GM21717 (cell line): ENCODE results near the gene POLR2M.

Experiments used
- ATAC-seq: cut with Tn5 transposase; IDR thresholded peaks from one replicate; pipeline ENCODE4 v1.9.1; 2021; ENCODE audit warnings: mild to moderate bottlenecking, moderate library complexity; ENCODE audit not compliant: unreplicated experiment

Gene POLR2M

DNA sequence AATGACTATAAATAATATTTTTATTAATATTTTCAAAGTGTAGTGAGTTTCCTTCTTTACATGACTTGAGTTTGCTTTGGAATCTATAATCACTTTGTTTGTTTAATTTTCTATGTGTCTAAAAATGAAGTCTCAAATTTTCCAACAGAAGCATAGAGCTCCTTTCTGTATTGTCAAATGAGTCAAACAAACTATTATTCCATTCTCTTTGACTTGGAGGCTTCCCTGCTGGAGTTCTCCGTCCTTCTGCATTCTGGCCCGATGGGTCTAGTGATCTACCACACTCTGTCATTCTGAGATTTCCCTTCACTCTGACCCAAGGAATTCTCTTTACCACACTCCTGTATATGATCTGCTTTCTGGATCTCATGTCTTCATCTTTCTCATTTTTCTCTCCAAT is 30.1 kb downstream of the POLR2M start:
- no peak for ATAC-seq

DNA sequence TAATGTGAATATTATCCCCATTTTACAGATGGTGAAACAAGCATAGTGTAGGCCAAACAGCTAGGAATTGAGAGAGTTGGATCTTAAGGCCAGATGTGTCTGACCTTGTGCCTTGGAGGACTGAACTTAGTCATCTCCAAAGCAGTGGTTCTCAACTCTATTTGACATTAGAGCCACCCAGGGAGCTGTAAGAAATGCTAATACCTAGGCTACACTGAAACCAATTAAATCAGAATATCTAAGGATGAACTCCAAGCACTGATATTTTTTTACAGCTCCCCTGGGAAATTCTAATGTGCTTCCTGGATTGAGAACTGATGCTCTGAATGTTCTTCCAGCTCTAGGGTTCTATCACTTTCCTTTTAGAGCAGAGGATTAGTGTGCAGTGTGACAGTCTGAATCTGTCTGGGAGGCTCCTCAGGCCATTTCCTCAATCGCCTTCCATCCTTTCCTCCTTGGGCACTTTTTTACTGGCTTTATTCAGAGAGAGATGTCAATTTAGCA is 32.3 kb downstream of the POLR2M start:
- no peak for ATAC-seq

DNA sequence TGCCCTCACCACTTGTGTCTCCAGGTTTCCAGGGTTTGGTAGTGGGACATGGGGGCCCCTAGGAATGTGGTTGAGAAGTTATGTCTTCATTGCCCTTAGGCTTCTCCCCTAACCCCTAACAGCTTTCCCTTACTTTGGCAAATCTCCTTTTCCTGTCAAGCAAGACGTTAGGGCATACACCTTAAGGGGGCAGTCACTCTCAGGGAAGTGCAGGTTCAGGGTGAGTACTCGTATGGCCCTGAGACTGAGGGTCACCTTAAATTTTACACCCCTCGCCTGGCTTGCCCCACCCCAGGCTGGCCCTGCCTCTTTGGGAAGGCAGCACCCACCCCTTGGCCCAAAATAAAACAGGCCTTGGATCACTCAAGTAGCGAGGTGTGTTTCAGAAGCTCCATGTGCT is 33.5 kb downstream of the POLR2M start:
- ATAC-seq: no peak

DNA sequence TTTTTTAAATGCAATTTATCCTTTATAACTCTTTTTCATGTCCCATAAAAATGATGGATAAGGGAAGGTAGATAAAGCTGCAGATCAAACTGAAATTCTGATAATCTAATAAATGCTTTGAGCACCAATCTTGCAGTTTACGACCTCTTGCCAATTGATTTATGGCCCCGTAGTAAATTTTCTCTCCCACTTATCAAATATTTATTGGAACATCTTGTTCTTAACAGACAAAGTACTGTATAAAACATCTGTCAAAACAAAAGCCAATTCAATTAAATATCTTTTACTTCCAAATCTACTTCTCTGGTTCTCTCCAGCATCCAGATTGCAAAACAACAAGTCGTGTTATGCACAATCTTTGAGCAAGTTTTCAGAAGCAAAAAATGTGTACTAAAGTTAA is 34.6 kb downstream of the POLR2M start:
- ATAC-seq: no peak

DNA sequence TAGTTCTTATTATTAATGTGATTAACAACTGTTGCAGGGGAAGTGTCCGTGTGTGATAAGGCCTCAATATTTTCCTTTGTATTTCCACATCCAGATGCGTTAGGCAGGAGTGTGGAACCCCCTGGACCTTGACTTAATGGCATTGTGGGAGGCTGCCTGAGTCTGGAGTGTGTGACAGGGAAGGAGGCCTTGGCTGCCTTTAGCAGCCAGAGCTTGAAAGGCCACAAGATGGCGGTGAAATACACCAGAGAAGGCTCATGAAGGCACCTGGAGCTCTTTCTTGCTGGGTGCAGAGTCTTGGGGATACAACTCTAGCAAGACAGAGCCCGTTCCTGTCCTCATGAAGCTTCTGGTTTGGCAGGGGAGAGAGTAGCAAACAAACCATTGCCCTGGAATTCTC is 36.9 kb downstream of the POLR2M start:
- no peak for ATAC-seq

DNA sequence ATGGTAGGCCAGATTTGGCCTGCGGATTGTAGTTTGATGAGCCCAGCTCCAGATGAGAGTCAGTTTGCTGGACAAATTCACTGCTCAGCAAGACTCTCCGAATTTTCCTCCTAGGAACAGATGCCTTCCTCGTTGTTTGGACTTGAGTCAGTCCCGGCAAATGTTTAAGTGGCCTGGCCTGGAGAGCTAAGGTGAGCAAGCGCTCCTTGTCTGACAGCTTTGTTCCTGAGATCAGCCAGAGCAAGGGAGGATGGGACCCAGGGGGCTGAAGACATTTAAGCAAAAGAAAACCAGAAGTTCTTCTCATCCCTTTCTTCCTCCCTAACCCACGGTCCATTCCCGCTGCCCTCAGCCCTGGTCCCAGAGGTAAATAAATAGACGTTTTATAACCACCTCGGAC is 40.3 kb downstream of the POLR2M start:
- ATAC-seq: no peak

DNA sequence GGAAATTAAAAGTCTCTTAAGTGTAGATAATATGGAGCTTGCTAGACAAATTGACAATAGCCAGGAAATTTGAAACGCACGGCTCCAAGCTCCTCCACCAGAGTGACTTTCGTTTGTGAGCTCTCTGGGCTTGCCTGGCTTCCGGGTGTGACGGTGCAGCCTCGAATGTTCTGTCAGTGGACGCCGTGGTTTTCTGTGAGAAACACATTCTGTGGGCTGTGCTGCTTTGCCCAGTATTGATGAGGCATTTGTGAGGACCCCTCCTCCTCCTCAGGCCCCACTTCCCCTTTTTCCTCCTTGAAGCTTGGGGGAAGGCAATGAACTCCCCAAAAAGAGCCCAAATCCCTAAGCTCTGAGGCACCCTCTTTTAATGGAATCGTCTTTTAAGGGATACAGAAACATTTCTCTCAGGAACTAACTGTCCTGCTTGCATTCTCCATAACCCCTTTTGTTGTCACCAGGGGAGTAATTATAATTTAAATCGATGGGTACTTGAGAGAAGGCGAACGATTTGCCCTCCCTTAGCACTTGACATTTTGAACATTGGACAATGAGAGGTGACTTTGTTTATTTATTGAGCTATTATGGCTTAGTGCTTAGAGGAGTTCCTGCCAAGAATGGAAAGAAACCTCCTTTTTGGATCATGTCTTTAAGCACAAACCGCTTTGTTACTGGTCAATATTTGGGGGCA is 40.8 kb downstream of the POLR2M start:
- ATAC-seq: no peak

DNA sequence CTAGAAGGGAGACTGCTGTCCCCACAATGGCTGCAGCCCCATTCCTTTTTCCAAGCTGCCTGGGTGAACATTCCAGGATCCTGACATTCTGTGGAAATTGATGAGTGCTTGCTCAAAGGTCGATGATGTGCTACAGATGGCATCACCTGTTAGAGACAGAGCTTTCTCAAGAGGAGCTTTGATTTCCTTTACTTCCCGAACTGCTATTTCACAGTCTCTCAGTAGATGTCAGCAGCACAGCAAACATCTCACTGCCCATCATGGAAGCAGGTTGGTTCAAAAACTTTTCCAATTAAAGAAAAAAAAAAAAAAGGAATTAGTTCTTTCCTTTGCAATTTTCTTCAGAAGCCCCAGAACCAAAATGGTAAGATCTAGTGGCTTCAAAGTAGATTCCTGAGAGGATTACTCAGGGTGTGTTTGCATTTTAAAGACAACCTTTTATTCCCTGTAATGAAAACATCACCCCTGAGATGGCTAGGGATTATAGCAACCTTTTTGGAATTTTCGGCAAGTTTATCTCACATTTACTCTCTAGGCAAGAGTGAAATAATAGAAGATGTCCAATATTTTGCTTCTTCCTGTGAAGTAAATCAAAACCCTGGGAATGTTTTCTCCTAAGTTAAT is 44.8 kb downstream of the POLR2M start:
- ATAC-seq: no peak

DNA sequence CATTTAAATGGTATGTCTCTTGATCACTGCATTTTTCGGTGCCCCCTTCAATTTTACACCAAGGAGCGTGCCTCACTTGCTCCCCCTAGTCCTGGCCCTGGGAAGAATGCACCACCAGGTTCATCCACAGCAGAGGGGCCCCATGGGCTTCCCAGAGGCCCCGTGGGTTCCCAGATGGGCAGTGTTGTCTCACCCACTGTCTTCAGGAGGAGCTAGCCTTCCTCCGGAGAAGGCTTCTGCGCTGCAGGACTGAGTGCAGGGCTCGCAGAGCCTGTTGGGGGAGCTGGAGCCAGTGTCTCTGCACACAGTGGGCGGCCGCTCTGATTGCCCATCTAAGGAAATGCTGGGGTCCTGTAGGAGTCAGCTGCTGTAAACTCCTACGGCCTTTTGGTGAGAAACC is 45.9 kb downstream of the POLR2M start:
- no peak for ATAC-seq

DNA sequence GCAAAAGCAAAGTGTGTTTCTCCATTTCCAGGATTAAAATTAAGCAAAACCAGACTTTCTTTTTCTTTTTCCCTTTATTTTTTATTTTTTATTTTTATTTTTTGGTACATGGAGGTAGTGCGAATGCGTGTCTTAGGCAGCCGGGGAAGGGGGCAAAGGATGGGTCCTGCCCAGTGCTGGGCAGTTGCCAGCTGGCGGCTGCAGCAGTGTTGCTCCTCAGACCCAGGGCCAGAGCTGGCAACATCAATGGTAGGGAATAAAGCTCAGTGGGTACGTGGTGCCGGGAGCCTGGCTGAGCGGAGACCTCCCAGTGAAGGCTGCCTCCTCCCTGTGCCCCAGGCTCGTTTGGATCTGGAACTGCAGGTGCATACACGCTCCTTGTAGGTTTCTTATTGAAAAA is 46.3 kb downstream of the POLR2M start:
- ATAC-seq: no peak

DNA sequence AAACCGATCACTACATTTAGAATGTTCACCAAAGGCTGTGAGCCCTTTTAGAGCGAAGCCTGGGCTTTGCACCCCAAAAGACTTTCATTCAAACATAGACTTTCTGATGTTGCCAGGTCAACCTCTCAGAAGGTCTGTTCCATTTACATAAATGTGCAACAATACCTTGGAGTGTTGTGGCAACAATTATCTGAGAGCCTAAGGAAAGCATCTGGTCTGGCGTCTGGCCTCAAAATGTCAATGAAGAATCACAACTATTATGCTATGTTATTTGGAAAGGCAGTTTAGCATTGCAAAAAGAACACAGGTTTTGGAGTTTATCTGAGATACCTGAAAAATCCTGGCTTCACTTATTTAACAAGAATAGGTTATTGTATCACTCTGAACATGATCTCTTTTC is 50.0 kb downstream of the POLR2M start:
- ATAC-seq: no peak

DNA sequence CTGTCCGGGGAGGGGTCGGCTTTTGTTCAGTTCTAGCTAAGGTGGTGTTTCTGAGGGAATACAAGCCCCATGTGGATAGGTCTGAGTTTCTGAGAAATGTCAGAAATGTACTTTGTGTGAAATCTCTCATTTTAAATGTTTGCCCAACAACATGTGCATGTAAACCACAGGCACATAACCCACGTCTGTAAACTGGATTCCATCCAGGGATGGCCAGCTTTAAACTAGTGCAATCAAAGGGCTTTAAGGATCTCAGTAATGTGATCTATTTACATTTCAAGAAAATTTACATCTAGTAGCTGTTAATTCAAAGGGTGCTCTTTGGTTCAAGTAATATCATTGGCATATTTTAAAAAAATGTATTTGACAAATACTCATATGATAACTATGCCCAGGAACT is 52.0 kb downstream of the POLR2M start:
- no peak for ATAC-seq

DNA sequence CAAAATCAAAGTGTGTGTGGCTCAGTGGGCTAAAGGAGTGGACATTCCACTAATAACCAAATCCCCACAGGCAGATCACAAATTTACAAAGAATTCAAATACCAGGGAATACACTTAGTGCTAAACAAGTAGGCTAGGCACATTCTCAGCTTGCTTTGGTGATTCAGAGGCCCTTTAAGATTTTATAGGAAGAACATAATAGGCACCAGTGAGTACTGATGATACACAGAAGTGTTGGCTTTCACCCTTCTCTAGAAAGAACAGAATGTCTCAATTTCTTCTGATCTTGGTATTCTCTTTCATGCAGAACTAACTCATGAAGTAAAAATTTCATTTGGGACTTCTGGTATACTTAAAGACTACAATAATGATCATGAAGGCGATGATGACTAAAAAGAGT is 55.0 kb downstream of the POLR2M start:
- no peak for ATAC-seq

DNA sequence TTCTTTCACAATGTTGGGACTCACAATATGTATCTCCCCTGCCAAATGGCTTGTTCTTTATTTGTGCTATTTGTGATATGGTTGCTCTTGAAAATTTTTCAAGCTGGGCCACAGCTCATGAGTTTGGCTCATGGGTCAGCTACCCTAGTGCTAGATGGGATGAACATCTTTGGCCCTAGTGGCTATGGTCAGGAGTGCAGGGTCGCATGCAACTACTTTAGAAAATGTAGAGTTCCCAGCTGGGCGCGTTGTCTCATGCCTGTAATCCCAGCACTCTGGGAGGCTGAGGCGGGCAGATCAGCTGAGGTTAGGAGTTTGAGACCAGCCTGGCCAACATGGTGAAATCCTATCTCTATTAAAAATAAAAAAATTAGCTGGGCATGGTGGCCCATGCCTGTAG is 55.8 kb downstream of the POLR2M start:
- ATAC-seq: no peak

DNA sequence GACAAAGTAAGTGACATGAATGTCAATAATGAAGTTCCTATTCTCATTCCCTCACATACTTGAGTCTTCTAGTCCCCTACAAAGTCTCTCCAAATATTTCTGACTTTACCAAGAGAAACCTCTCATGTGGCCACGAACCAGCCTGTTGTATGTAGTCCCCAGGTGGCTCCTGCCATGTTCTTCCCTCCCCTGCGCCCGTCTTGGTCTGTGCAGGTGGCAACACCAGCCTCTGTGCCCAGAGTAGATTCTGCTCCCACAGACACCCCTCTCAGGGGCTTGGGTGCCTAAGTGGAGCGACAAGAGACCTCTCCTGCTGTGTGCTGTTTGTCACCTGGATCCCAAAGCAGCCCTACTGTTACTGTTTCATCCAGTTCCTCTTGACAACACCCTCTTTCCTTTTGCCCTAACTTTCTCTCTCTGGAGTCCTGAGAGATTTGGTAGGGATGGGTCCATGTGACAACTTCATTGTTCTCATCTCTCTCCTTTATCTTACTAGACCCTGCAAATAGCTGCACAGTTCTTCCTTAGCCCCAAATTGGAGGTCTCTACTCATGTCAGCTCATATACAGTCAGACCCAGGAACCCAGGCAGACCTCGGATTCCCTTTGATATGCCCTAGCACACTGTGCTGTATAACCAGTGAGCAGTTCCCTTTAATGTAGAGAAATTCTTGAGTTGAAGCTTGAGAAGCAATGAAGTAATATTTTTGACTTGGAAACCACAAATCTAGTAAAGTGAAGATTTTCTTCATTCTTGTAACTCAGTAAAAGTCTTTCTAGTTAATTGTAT is 56.9 kb downstream of the POLR2M start:
- ATAC-seq: no peak
